Measurements from ENCODE around the gene IL1RAPL2.

IL1RAPL2 gene

GRCh38 chrX:105241056-105241455, 675.1 kb downstream of the IL1RAPL2 start:
- Histone ChIP-seq H3K4me1 (ENCODE audit: control insufficient read depth, insufficient read depth, low read length) (no peaks in the 10 kb centered on the region), H3K4me3 (ENCODE audit: low read depth, low read length) (no peak overlapping the region)

GRCh38 chrX:105260291-105261043, 694.5 kb downstream of the IL1RAPL2 start:
- H3K9me3 ChIP-seq (ENCODE audit: control insufficient read depth, insufficient read depth, low read length) = no peaks in the 10 kb centered on the region
- no peaks in the 10 kb centered on the region for H3K36me3 ChIP-seq (ENCODE audit: control insufficient read depth, insufficient read depth, low read length)
- no peak overlapping the region for H3K9ac ChIP-seq (ENCODE audit: low read depth, low read length)
- no peaks in the 10 kb centered on the region for H3K4me1 ChIP-seq (ENCODE audit: control insufficient read depth, insufficient read depth, low read length)
- no peaks in the 10 kb centered on the region for H3K27me3 ChIP-seq (ENCODE audit: control insufficient read depth, insufficient read depth, low read length)
- no peak overlapping the region for H3K4me3 ChIP-seq (ENCODE audit: low read depth, low read length)

More at GRCh38 chrX:105241056-105241455, 675.1 kb downstream of the IL1RAPL2 start:
- H3K9me3 ChIP-seq (ENCODE audit: control insufficient read depth, insufficient read depth, low read length) = no peaks in the 10 kb centered on the region
- H3K27me3 ChIP-seq (ENCODE audit: control insufficient read depth, insufficient read depth, low read length) = no peaks in the 10 kb centered on the region
- H3K36me3 ChIP-seq (ENCODE audit: control insufficient read depth, insufficient read depth, low read length) = no peaks in the 10 kb centered on the region
- no peak overlapping the region for H3K9ac ChIP-seq (ENCODE audit: low read depth, low read length)

GRCh38 chrX:105263171-105263570, 697.2 kb downstream of the IL1RAPL2 start:
- H3K4me3 ChIP-seq (ENCODE audit: low read depth, low read length) = no peak overlapping the region
- H3K9me3 ChIP-seq (ENCODE audit: control insufficient read depth, insufficient read depth, low read length) = no peaks in the 10 kb centered on the region

GRCh38 chrX:105263801-105264200, 697.8 kb downstream of the IL1RAPL2 start:
- Histone ChIP-seq H3K9me3 (ENCODE audit: control insufficient read depth, insufficient read depth, low read length) (no peaks in the 10 kb centered on the region), H3K9ac (ENCODE audit: low read depth, low read length) (no peak overlapping the region), H3K4me3 (ENCODE audit: low read depth, low read length) (no peak overlapping the region), H3K27me3 (ENCODE audit: control insufficient read depth, insufficient read depth, low read length) (no peaks in the 10 kb centered on the region), H3K4me1 (ENCODE audit: control insufficient read depth, insufficient read depth, low read length) (no peaks in the 10 kb centered on the region), H3K36me3 (ENCODE audit: control insufficient read depth, insufficient read depth, low read length) (no peaks in the 10 kb centered on the region)

More at GRCh38 chrX:105263171-105263570, 697.2 kb downstream of the IL1RAPL2 start:
- no peaks in the 10 kb centered on the region for H3K4me1 ChIP-seq (ENCODE audit: control insufficient read depth, insufficient read depth, low read length)
- no peaks in the 10 kb centered on the region for H3K36me3 ChIP-seq (ENCODE audit: control insufficient read depth, insufficient read depth, low read length)
- no peaks in the 10 kb centered on the region for H3K27me3 ChIP-seq (ENCODE audit: control insufficient read depth, insufficient read depth, low read length)
- H3K9ac ChIP-seq (ENCODE audit: low read depth, low read length) = no peak overlapping the region

GRCh38 chrX:105265093-105265492, 699.1 kb downstream of the IL1RAPL2 start:
- H3K9me3 ChIP-seq (ENCODE audit: control insufficient read depth, insufficient read depth, low read length) = no peaks in the 10 kb centered on the region
- no peaks in the 10 kb centered on the region for H3K36me3 ChIP-seq (ENCODE audit: control insufficient read depth, insufficient read depth, low read length)
- no peaks in the 10 kb centered on the region for H3K27me3 ChIP-seq (ENCODE audit: control insufficient read depth, insufficient read depth, low read length)
- no peaks in the 10 kb centered on the region for H3K4me1 ChIP-seq (ENCODE audit: control insufficient read depth, insufficient read depth, low read length)
- no peak overlapping the region for H3K4me3 ChIP-seq (ENCODE audit: low read depth, low read length)
- no peak overlapping the region for H3K9ac ChIP-seq (ENCODE audit: low read depth, low read length)

GRCh38 chrX:105266456-105266855, 700.5 kb downstream of the IL1RAPL2 start:
- Histone ChIP-seq H3K9me3 (ENCODE audit: control insufficient read depth, insufficient read depth, low read length) (no peaks in the 10 kb centered on the region), H3K36me3 (ENCODE audit: control insufficient read depth, insufficient read depth, low read length) (no peaks in the 10 kb centered on the region), H3K4me1 (ENCODE audit: control insufficient read depth, insufficient read depth, low read length) (no peaks in the 10 kb centered on the region), H3K9ac (ENCODE audit: low read depth, low read length) (no peak overlapping the region), H3K4me3 (ENCODE audit: low read depth, low read length) (no peak overlapping the region), H3K27me3 (ENCODE audit: control insufficient read depth, insufficient read depth, low read length) (no peaks in the 10 kb centered on the region)

GRCh38 chrX:105267167-105267566, 701.2 kb downstream of the IL1RAPL2 start:
- Histone ChIP-seq H3K27me3 (ENCODE audit: control insufficient read depth, insufficient read depth, low read length) (no peaks in the 10 kb centered on the region), H3K4me3 (ENCODE audit: low read depth, low read length) (no peak overlapping the region), H3K9ac (ENCODE audit: low read depth, low read length) (no peak overlapping the region), H3K9me3 (ENCODE audit: control insufficient read depth, insufficient read depth, low read length) (no peaks in the 10 kb centered on the region), H3K4me1 (ENCODE audit: control insufficient read depth, insufficient read depth, low read length) (no peaks in the 10 kb centered on the region), H3K36me3 (ENCODE audit: control insufficient read depth, insufficient read depth, low read length) (no peaks in the 10 kb centered on the region)

GRCh38 chrX:105269386-105269785, 703.4 kb downstream of the IL1RAPL2 start:
- Histone ChIP-seq H3K9ac (ENCODE audit: low read depth, low read length) (no peak overlapping the region), H3K27me3 (ENCODE audit: control insufficient read depth, insufficient read depth, low read length) (no peaks in the 10 kb centered on the region), H3K9me3 (ENCODE audit: control insufficient read depth, insufficient read depth, low read length) (no peaks in the 10 kb centered on the region), H3K36me3 (ENCODE audit: control insufficient read depth, insufficient read depth, low read length) (no peaks in the 10 kb centered on the region), H3K4me1 (ENCODE audit: control insufficient read depth, insufficient read depth, low read length) (no peaks in the 10 kb centered on the region), H3K4me3 (ENCODE audit: low read depth, low read length) (no peak overlapping the region)

GRCh38 chrX:105273326-105273725, 707.3 kb downstream of the IL1RAPL2 start:
- Histone ChIP-seq H3K36me3 (ENCODE audit: control insufficient read depth, insufficient read depth, low read length) (no peaks in the 10 kb centered on the region), H3K4me3 (ENCODE audit: low read depth, low read length) (no peak overlapping the region), H3K9me3 (ENCODE audit: control insufficient read depth, insufficient read depth, low read length) (no peaks in the 10 kb centered on the region), H3K9ac (ENCODE audit: low read depth, low read length) (no peak overlapping the region), H3K4me1 (ENCODE audit: control insufficient read depth, insufficient read depth, low read length) (no peaks in the 10 kb centered on the region), H3K27me3 (ENCODE audit: control insufficient read depth, insufficient read depth, low read length) (no peaks in the 10 kb centered on the region)

GRCh38 chrX:105274091-105274490, 708.1 kb downstream of the IL1RAPL2 start:
- H3K36me3 ChIP-seq (ENCODE audit: control insufficient read depth, insufficient read depth, low read length) = no peaks in the 10 kb centered on the region
- no peaks in the 10 kb centered on the region for H3K9me3 ChIP-seq (ENCODE audit: control insufficient read depth, insufficient read depth, low read length)
- H3K4me3 ChIP-seq (ENCODE audit: low read depth, low read length) = no peak overlapping the region
- H3K4me1 ChIP-seq (ENCODE audit: control insufficient read depth, insufficient read depth, low read length) = no peaks in the 10 kb centered on the region
- H3K9ac ChIP-seq (ENCODE audit: low read depth, low read length) = no peak overlapping the region
- no peaks in the 10 kb centered on the region for H3K27me3 ChIP-seq (ENCODE audit: control insufficient read depth, insufficient read depth, low read length)

GRCh38 chrX:105277132-105277531, 711.1 kb downstream of the IL1RAPL2 start:
- no peaks in the 10 kb centered on the region for H3K4me1 ChIP-seq (ENCODE audit: control insufficient read depth, insufficient read depth, low read length)
- no peaks in the 10 kb centered on the region for H3K27me3 ChIP-seq (ENCODE audit: control insufficient read depth, insufficient read depth, low read length)
- no peaks in the 10 kb centered on the region for H3K9me3 ChIP-seq (ENCODE audit: control insufficient read depth, insufficient read depth, low read length)
- H3K4me3 ChIP-seq (ENCODE audit: low read depth, low read length) = no peak overlapping the region
- no peaks in the 10 kb centered on the region for H3K36me3 ChIP-seq (ENCODE audit: control insufficient read depth, insufficient read depth, low read length)
- H3K9ac ChIP-seq (ENCODE audit: low read depth, low read length) = no peak overlapping the region

- Histone ChIP-seq H3K4me3 (ENCODE audit: low read depth, low read length) (no peak overlapping the region), H3K4me1 (ENCODE audit: control insufficient read depth, insufficient read depth, low read length) (no peaks in the 10 kb centered on the region), H3K9ac (ENCODE audit: low read depth, low read length) (no peak overlapping the region), H3K9me3 (ENCODE audit: control insufficient read depth, insufficient read depth, low read length) (no peaks in the 10 kb centered on the region), H3K36me3 (ENCODE audit: control insufficient read depth, insufficient read depth, low read length) (no peaks in the 10 kb centered on the region), H3K27me3 (ENCODE audit: control insufficient read depth, insufficient read depth, low read length) (no peaks in the 10 kb centered on the region)
Measured at GRCh38 chrX:105282077-105282476, 716.1 kb downstream of the IL1RAPL2 start.
